Loucy (cell line): ENCODE results near the gene EPN2.

Source experiments
- H2AFZ ChIP-seq: fragments of 200-600 bp; sonication (generic); 2 replicates; pipeline ENCODE4 v1.6.0; 2016; ENCODE audit warnings: antibody characterized with exemption, mild to moderate bottlenecking, low read length, moderate library complexity
- H3F3A ChIP-seq: fragments of 200-600 bp; 2 replicates; pipeline ENCODE4 v1.6.0; 2016; ENCODE audit warnings: antibody characterized with exemption, low read depth, mild to moderate bottlenecking
- H3K27me3 ChIP-seq: fragments of 200-600 bp; sonication (generic); 2 replicates; pipeline ENCODE4 v1.6.1; 2014; ENCODE audit warnings: low read length, mild to moderate bottlenecking; ENCODE audit not compliant: insufficient read depth, poor library complexity, severe bottlenecking
- H3K36me3 ChIP-seq: fragments of 200-600 bp; sonication (generic); 2 replicates; pipeline ENCODE4 v1.6.1; 2016; ENCODE audit warnings: low read length; ENCODE audit not compliant: insufficient read depth
- H3K4me1 ChIP-seq: fragments of 200-600 bp; sonication (generic); 2 replicates; pipeline ENCODE4 v1.5.1; 2014; ENCODE audit warnings: low read length, mild to moderate bottlenecking; ENCODE audit not compliant: insufficient read depth, poor library complexity, severe bottlenecking
- H3K4me2 ChIP-seq: fragments of 200-600 bp; sonication (generic); 2 replicates; pipeline ENCODE4 v1.6.0; 2014; ENCODE audit warnings: antibody characterized with exemption, low read length, low read depth, mild to moderate bottlenecking; ENCODE audit not compliant: poor library complexity, severe bottlenecking
- H3K4me3 ChIP-seq: fragments of 200-600 bp; sonication (generic); 2 replicates; pipeline ENCODE4 v1.5.1; 2014; ENCODE audit warnings: low read length, mild to moderate bottlenecking, mixed read lengths; ENCODE audit not compliant: poor library complexity, severe bottlenecking
- H3K79me2 ChIP-seq: fragments of 200-600 bp; sonication (generic); 2 replicates; pipeline ENCODE4 v1.6.1; 2014; ENCODE audit warnings: low read length; ENCODE audit not compliant: insufficient read depth
- H3K9ac ChIP-seq: fragments of 200-600 bp; sonication (generic); 2 replicates; pipeline ENCODE4 v1.6.0; 2014; ENCODE audit warnings: mild to moderate bottlenecking, low read depth, low read length, moderate library complexity; ENCODE audit not compliant: poor library complexity, severe bottlenecking
- H3K9me2 ChIP-seq: fragments of 200-600 bp; sonication (generic); replicated peaks from 2 replicates; pipeline ENCODE4 v1.6.1; 2016; ENCODE audit warnings: low read depth, low read length, mixed read lengths
- H3K9me3 ChIP-seq: fragments of 200-600 bp; sonication (generic); 2 replicates; pipeline ENCODE4 v1.6.1; 2014; ENCODE audit warnings: mild to moderate bottlenecking, antibody characterized with exemption, low read length, low read depth; ENCODE audit not compliant: insufficient read depth
- H4K20me1 ChIP-seq: fragments of 200-600 bp; sonication (generic); 2 replicates; pipeline ENCODE4 v1.6.0; 2014; ENCODE audit warnings: antibody characterized with exemption, low read length, mild to moderate bottlenecking; ENCODE audit not compliant: insufficient read depth, poor library complexity, severe bottlenecking
- EZH2phosphoT487 ChIP-seq: fragments of 200-600 bp; IDR thresholded peaks from 2 replicates; pipeline ENCODE4 v1.6.1; 2018; ENCODE audit warnings: antibody characterized with exemption, mild to moderate bottlenecking, moderate library complexity, borderline replicate concordance
- TF ChIP-seq, protein P1 (sequence below): fragments of 200-600 bp; sonication (generic); conservative IDR thresholded peaks from 2 replicates; pipeline ENCODE4 v1.5.1; 2014; ENCODE audit warnings: mild to moderate bottlenecking, antibody characterized with exemption, low read length

The EPN2 gene

DNA sequence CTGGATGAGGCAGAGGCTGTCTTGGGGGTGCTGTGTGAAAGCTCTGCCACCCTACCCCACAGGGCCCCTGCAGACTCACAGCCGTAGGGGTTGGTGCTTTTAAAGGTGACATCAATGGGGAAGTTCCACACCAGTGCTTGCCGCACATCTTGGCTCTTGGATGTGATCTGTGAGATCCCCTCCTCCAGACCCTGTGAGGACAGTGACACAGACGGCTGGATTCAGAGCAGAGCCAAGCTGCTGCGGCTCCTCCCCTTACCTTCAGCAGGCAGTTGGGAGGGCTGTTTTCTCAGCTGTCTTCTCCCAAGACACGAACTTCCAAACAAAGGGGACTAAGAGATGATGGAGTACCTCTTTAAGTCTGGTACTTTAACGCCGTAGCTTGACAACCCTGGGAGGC is 120.6 kb downstream of the EPN2 start:
- H3F3A ChIP-seq, result no peaks in the 10 kb centered on the region
- no peak overlapping the region for H3K4me2 ChIP-seq
- TF ChIP-seq, protein P1, sequence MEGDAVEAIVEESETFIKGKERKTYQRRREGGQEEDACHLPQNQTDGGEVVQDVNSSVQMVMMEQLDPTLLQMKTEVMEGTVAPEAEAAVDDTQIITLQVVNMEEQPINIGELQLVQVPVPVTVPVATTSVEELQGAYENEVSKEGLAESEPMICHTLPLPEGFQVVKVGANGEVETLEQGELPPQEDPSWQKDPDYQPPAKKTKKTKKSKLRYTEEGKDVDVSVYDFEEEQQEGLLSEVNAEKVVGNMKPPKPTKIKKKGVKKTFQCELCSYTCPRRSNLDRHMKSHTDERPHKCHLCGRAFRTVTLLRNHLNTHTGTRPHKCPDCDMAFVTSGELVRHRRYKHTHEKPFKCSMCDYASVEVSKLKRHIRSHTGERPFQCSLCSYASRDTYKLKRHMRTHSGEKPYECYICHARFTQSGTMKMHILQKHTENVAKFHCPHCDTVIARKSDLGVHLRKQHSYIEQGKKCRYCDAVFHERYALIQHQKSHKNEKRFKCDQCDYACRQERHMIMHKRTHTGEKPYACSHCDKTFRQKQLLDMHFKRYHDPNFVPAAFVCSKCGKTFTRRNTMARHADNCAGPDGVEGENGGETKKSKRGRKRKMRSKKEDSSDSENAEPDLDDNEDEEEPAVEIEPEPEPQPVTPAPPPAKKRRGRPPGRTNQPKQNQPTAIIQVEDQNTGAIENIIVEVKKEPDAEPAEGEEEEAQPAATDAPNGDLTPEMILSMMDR, result no peak
- no peak for TF ChIP-seq EZH2phosphoT487

DNA sequence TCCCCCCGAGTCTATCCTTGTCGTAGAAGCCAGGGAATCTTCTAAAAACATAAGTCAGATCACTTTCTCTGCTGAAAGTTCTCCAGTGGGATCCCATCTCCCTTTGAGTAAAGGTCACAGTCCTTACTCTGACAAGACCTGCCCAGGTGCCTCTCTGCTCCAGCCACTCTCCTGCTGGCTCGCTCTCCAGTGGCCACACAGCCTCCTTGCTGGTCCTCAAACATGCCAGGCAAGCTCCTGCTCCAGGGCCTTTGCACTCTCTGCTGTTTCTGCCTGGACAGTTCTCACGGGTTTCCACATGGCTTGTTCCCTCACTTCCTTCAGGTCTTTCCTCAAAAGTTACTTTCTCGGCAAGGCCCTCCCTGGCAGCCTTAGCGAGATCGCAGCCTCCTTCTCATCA is 122.0 kb downstream of the EPN2 start:
- Histone ChIP-seq H3K9ac (no peak overlapping the region), H3K79me2 (no peaks in the 10 kb centered on the region), H3K4me3 (no peak overlapping the region), H3K4me1 (no peaks in the 10 kb centered on the region), H3K27me3 (no peaks in the 10 kb centered on the region), H3K9me2 (no peaks in the 10 kb centered on the region), H3K9me3 (no peaks in the 10 kb centered on the region), H2AFZ (no peak overlapping the region), H4K20me1 (no peaks in the 10 kb centered on the region), H3K36me3 (no peaks in the 10 kb centered on the region), H3F3A (no peaks in the 10 kb centered on the region), H3K4me2 (no peak overlapping the region)
- TF ChIP-seq, protein P1, result no peak
- no peak for TF ChIP-seq EZH2phosphoT487

More for the DNA sequence above, 120.6 kb downstream of the EPN2 start:
- no peaks in the 10 kb centered on the region for H3K79me2 ChIP-seq
- H3K9ac ChIP-seq, result no peak overlapping the region
- no peak overlapping the region for H3K4me3 ChIP-seq
- H3K9me2 ChIP-seq, result no peaks in the 10 kb centered on the region
- no peaks in the 10 kb centered on the region for H3K27me3 ChIP-seq
- H3K36me3 ChIP-seq, result no peaks in the 10 kb centered on the region
- no peaks in the 10 kb centered on the region for H4K20me1 ChIP-seq
- no peaks in the 10 kb centered on the region for H3K9me3 ChIP-seq
- no peaks in the 10 kb centered on the region for H3K4me1 ChIP-seq
- no peak overlapping the region for H2AFZ ChIP-seq

DNA sequence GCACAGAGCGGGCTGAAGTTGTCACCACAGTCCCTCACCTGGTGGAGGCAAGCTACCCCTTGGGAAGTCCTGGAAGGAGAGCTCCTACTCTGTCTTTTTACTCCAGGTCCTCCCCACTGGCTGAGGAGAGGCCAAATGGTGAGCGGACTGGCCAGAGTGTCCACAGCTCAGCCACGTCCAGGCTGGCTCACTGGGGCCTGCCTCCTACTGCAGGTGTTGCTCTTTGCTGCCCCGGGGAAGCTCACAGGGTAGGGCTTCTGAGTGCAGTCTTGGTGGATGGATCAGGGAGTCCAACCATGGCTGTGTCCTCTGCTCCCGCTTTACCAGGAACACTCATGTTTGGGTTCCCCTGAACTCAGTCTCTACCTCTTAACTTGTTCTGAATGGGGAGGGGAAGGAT is 122.7 kb downstream of the EPN2 start:
- TF ChIP-seq, protein P1, result no peak
- no peak for TF ChIP-seq EZH2phosphoT487
- H3K9me3 ChIP-seq, result no peaks in the 10 kb centered on the region
- H3K9ac ChIP-seq, result no peak overlapping the region
- no peaks in the 10 kb centered on the region for H3K36me3 ChIP-seq
- no peaks in the 10 kb centered on the region for H3K79me2 ChIP-seq
- H3K4me2 ChIP-seq, result no peak overlapping the region
- H3F3A ChIP-seq, result no peaks in the 10 kb centered on the region
- H2AFZ ChIP-seq, result no peak overlapping the region
- no peaks in the 10 kb centered on the region for H3K4me1 ChIP-seq
- H4K20me1 ChIP-seq, result no peaks in the 10 kb centered on the region
- no peaks in the 10 kb centered on the region for H3K9me2 ChIP-seq
- no peaks in the 10 kb centered on the region for H3K27me3 ChIP-seq
- H3K4me3 ChIP-seq, result no peak overlapping the region
